Peyer's patch (tissue), 4 donors: ENCODE measurements around the gene PARP11.
"Not testable (repeated sequence)": the region's sequence is repeated elsewhere in the genome, so short reads cannot be mapped to it uniquely, and the experiment has no call there.

Source experiments
- CTCF ChIP-seq, 6 experiments: fragments of 450-650 bp in 4 of 6; fragments of 200-600 bp in 2 of 6; sonication (generic) in 1 of 6; IDR thresholded peaks; one replicate each; pipeline ENCODE4 v1.5.1; 2017 to 2019; ENCODE audit warnings: antibody characterized with exemption in 6 of 6, mild to moderate bottlenecking in 3 of 6, moderate library complexity in 1 of 6
- POLR2A ChIP-seq, 2 donors: fragments of 450-650 bp; IDR thresholded peaks; one replicate each; pipeline ENCODE4 v1.5.1; 2017; ENCODE audit warnings: antibody characterized with exemption in 2 of 2, mild to moderate bottlenecking in 2 of 2, moderate library complexity in 2 of 2

DNA sequence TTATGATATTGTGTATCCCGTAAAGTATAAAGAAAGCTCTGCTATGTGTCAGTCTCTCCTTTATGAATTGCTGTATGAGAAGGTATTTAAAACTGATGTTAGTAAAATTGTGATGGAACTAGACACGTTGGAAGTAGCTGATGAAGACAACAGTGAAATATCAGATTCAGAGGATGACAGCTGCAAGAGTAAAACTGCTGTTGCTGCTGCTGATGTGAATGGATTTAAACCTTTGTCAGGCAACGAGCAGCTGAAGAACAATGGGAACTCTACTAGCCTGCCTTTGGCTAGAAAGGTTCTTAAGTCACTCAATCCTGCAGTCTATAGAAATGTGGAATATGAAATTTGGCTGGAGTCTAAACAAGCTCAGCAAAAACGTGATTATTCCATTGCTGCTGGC, 33.5 kb downstream of the PARP11 start:
- TF ChIP-seq CTCF, POLR2A (IDR thresholded peaks at IDR 0.05): not testable (repeated sequence)
